Suprapubic skin (tissue), 4 donors: ENCODE measurements around the gene TMEM125. TPM values are rescaled to one million over a fixed set of nuclear protein-coding genes. Genes with fewer than 3 reads are reported as not detected.
A peak's percentile ranks its signal among the peaks of the same experiment; 100 is the strongest.

Source experiments
- DNase-seq, 2 donors: peaks; one replicate each; pipeline ENCODE4 v3.0.0-alpha.2; 2019; ENCODE audit warnings: low spot score in 2 of 2
- H3K27ac ChIP-seq: fragments of 200-600 bp; sonication (generic); one replicate; pipeline ENCODE4 v1.5.1; 2019
- H3K27me3 ChIP-seq: fragments of 200-600 bp; sonication (generic); one replicate; pipeline ENCODE4 v1.5.1; 2019
- H3K36me3 ChIP-seq: fragments of 200-600 bp; sonication (generic); one replicate; pipeline ENCODE4 v1.5.1; 2019
- H3K4me1 ChIP-seq: fragments of 200-600 bp; sonication (generic); one replicate; pipeline ENCODE4 v1.5.1; 2019
- H3K4me3 ChIP-seq: fragments of 200-600 bp; sonication (generic); one replicate; pipeline ENCODE4 v1.5.1; 2019; ENCODE audit warnings: mild to moderate bottlenecking
- H3K9me3 ChIP-seq: fragments of 200-600 bp; sonication (generic); one replicate; pipeline ENCODE4 v1.5.1; 2019
- CTCF ChIP-seq, 2 donors: fragments of 200-600 bp in 1 of 2; fragments of 450-650 bp in 1 of 2; sonication (generic) in 1 of 2; IDR thresholded peaks; one replicate each; pipeline ENCODE4 v1.5.1; 2016 to 2019; ENCODE audit warnings: antibody characterized with exemption in 2 of 2, mild to moderate bottlenecking in 1 of 2, moderate library complexity in 1 of 2
- EP300 ChIP-seq: sonication (generic); formaldehyde crosslinking; IDR thresholded peaks from one replicate; pipeline ENCODE4 v1.6.1; 2017; ENCODE audit warnings: antibody characterized with exemption
- POLR2A ChIP-seq, 2 donors: fragments of 450-650 bp; IDR thresholded peaks; one replicate each; pipeline ENCODE4 v1.6.1; 2017; ENCODE audit warnings: antibody characterized with exemption in 2 of 2, mild to moderate bottlenecking in 2 of 2, moderate library complexity in 2 of 2
- POLR2AphosphoS5 ChIP-seq, 3 donors: sonication (generic); formaldehyde crosslinking; IDR thresholded peaks; one replicate each; pipeline ENCODE4 v1.6.1; 2017; ENCODE audit warnings: antibody characterized with exemption in 3 of 3
- WGBS: methylation state at CpG from one replicate; pipeline ENCODE4 v1.1.5; 2018; 5-methylcytosine and 5-hydroxymethylcytosine counted together
- total RNA-seq, 4 donors: library from RNA; depleted of rRNA; stranded (reverse); fragments of >200 nt; gene quantifications; one replicate each; pipeline ENCODE4 v1.1.0, GENCODE V29; 2016

Gene TMEM125
- total RNA-seq, 4 donors from 2014 or later: 5.7 to 27.1 (median 14.8) TPM

- no peak for DNase-seq
- Histone ChIP-seq H3K27me3 (no peaks in the 10 kb centered on the region), H3K4me1 (peaks cover 27% of the 10 kb centered on the region), H3K27ac (no peak overlapping the region), H3K36me3 (no peaks in the 10 kb centered on the region), H3K4me3 (no peak overlapping the region), H3K9me3 (no peaks in the 10 kb centered on the region)
- WGBS: 96% methylated on average over 15 of the region's 17 CpGs
- TF ChIP-seq POLR2A (IDR thresholded peaks at IDR 0.05) (no peak), EP300 (no peak), CTCF (IDR thresholded peaks at IDR 0.05) (no peak), POLR2AphosphoS5 (IDR thresholded peaks at IDR 0.05) (no peak)
These were observed 35.5 kb upstream of the TMEM125 start for GRCh38 chr1:43234267-43234666.

GRCh38 chr1:43235040-43235439 is 34.7 kb upstream of the TMEM125 start:
- DNase-seq: no peak

GRCh38 chr1:43235451-43236121 is 34.2 kb upstream of the TMEM125 start:
- peaks cover 27% of the 10 kb centered on the region for H3K4me1 ChIP-seq
- no peaks in the 10 kb centered on the region for H3K36me3 ChIP-seq
- no peak overlapping the region for H3K4me3 ChIP-seq
- H3K27me3 ChIP-seq: no peaks in the 10 kb centered on the region
- no peaks in the 10 kb centered on the region for H3K9me3 ChIP-seq
- whole genome bisulfite sequencing: 72% methylated on average over 5 of the region's 9 CpGs
- TF ChIP-seq EP300 (no peak), POLR2AphosphoS5 (IDR thresholded peaks at IDR 0.05) (no peak), POLR2A (IDR thresholded peaks at IDR 0.05) (no peak), CTCF (IDR thresholded peaks at IDR 0.05) (no peak)
- DNase-seq: no peak
- peak overlapping the region; percentile 23 for H3K27ac ChIP-seq

More at GRCh38 chr1:43235040-43235439, 34.7 kb upstream of the TMEM125 start:
- WGBS: 69% methylated on average over 8 of the region's 8 CpGs
- Histone ChIP-seq H3K27ac (no peak overlapping the region), H3K4me3 (no peak overlapping the region), H3K4me1 (peaks cover 27% of the 10 kb centered on the region), H3K36me3 (no peaks in the 10 kb centered on the region), H3K27me3 (no peaks in the 10 kb centered on the region), H3K9me3 (no peaks in the 10 kb centered on the region)
- no peak for TF ChIP-seq CTCF (IDR thresholded peaks at IDR 0.05)
- TF ChIP-seq POLR2AphosphoS5 (IDR thresholded peaks at IDR 0.05): no peak
- no peak for TF ChIP-seq EP300
- TF ChIP-seq POLR2A (IDR thresholded peaks at IDR 0.05): no peak

- TF ChIP-seq POLR2AphosphoS5 (IDR thresholded peaks at IDR 0.05) (no peak), EP300 (no peak), CTCF (IDR thresholded peaks at IDR 0.05) (no peak), POLR2A (IDR thresholded peaks at IDR 0.05) (no peak)
- Histone ChIP-seq H3K9me3 (no peaks in the 10 kb centered on the region), H3K27ac (no peak overlapping the region), H3K36me3 (no peaks in the 10 kb centered on the region), H3K27me3 (no peaks in the 10 kb centered on the region), H3K4me3 (no peak overlapping the region), H3K4me1 (peaks cover 23% of the 10 kb centered on the region)
- no peak for DNase-seq
- 60% methylated on average over 1 of the region's 1 CpG for WGBS
These were observed 32.7 kb upstream of the TMEM125 start for GRCh38 chr1:43237121-43237520.

GRCh38 chr1:43238085-43238484 is 31.7 kb upstream of the TMEM125 start:
- H3K36me3 ChIP-seq: no peaks in the 10 kb centered on the region
- H3K4me3 ChIP-seq: no peak overlapping the region
- peak; percentile 9 to 51 for TF ChIP-seq CTCF (IDR thresholded peaks at IDR 0.05)
- no peak for TF ChIP-seq POLR2AphosphoS5 (IDR thresholded peaks at IDR 0.05)
- no peak for TF ChIP-seq POLR2A (IDR thresholded peaks at IDR 0.05)
- 19% methylated on average over 5 of the region's 5 CpGs for WGBS
- H3K27me3 ChIP-seq: no peaks in the 10 kb centered on the region
- H3K9me3 ChIP-seq: no peaks in the 10 kb centered on the region
- H3K4me1 ChIP-seq: peaks cover 18% of the 10 kb centered on the region
- no peak for DNase-seq
- H3K27ac ChIP-seq: no peak overlapping the region
